WI38 (cell line): Measurements from ENCODE around the gene RAB11FIP3.
"Not testable (repeated sequence)": the region's sequence is repeated elsewhere in the genome, so short reads cannot be mapped to it uniquely, and the experiment has no call there.

Experiments
- H3K4me3 ChIP-seq: 2 replicates; pipeline ENCODE4 v1.5.1; 2011; ENCODE audit warnings: low read depth, mild to moderate bottlenecking, control low read depth, low read length
- TF ChIP-seq, protein P1 (sequence below): IDR thresholded peaks from 2 replicates; pipeline ENCODE4 v1.5.1; 2012; ENCODE audit warnings: low read depth, mild to moderate bottlenecking, control low read depth, low read length

Gene RAB11FIP3

DNA sequence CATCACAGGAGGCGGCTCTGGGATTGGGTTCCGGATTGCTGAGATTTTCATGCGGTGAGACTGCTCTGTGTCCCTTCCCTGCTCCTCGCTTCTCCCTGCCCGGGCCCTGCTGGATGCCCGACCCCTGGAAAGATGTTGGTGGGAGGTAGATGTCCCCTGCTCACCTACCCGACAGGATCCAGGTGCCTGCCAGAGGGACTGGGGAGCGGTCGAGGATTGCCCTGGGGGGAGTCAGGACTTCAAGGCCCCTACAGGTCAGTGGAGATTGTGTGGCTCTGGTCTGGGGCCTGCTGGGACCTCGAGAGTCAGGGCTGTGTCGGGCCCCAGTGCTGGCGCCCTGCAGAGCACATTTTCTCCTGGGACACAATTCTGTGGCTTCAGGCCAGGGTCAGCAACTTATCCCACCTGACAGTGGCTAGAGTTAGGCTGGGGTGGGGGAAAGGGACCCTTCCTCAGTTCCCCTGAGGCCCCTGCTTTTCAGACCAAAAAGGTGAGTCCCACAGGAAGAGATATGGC, 20.4 kb upstream of the RAB11FIP3 start:
- TF ChIP-seq, protein P1, sequence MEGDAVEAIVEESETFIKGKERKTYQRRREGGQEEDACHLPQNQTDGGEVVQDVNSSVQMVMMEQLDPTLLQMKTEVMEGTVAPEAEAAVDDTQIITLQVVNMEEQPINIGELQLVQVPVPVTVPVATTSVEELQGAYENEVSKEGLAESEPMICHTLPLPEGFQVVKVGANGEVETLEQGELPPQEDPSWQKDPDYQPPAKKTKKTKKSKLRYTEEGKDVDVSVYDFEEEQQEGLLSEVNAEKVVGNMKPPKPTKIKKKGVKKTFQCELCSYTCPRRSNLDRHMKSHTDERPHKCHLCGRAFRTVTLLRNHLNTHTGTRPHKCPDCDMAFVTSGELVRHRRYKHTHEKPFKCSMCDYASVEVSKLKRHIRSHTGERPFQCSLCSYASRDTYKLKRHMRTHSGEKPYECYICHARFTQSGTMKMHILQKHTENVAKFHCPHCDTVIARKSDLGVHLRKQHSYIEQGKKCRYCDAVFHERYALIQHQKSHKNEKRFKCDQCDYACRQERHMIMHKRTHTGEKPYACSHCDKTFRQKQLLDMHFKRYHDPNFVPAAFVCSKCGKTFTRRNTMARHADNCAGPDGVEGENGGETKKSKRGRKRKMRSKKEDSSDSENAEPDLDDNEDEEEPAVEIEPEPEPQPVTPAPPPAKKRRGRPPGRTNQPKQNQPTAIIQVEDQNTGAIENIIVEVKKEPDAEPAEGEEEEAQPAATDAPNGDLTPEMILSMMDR, result no peak
- no peak overlapping the region for H3K4me3 ChIP-seq

DNA sequence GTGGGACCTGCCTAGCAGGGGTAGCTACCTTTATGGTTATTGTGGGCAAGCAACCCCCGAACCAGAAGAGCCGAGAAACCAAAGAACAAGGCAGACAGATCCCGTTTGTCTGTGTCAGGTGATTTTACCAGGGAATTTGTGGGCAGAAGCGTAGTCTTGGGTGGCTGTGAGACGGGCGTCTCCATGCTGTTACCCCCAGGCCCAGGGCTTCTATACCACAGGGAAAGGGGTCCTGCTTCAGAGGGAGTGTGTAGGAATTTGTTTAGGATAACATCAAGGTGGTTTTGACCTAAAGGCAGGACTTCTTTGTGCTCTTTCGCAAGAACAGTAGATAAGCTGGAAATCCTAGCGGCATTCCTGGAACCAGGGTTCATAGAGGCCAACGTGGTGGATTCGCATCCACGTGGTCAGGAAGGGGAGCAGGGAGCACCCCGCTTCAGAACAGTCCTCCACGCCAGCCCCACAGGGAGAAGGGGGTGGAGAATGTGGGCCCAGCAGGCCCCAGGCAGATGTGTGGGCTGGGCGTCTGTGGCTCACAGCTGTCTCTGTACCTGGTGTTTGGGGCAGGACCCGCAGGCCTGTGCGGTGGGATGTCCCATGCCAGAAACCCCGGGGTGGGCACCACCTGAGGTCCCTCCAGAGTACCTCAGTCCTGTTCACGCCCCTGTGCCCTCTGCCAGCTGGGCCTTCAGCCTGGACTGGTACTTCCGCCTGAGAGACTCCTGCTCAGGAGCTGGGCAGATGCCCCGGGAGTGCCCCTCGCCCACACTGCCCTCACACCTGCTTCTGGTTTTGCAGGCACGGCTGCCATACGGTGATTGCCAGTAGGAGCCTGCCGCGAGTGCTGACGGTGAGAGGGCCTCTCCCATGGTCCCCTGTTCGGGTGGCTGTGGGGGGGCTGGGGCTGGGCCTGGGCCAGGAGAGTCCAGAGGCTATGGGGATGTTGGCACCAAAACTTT, 19.6 kb upstream of the RAB11FIP3 start:
- no peak overlapping the region for H3K4me3 ChIP-seq
- TF ChIP-seq, protein P1, result no peak

DNA sequence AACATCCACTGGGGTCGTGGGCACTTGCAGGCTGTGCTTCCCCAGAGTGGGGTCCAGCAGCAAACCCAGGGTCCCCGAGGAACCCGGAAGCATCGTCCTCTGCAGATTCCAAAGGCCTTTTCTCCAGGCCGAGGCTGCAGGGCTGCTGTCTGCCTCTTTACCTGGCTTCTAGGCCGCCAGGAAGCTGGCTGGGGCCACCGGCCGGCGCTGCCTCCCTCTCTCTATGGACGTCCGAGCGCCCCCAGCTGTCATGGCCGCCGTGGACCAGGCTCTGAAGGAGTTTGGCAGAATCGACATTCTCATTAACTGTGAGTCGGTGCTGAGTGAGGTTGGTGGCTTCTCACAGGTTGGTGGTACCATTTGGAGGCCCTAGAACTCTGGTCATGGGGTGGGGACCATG, 18.2 kb upstream of the RAB11FIP3 start:
- TF ChIP-seq, protein P1, result no peak
- H3K4me3 ChIP-seq, result no peak overlapping the region

DNA sequence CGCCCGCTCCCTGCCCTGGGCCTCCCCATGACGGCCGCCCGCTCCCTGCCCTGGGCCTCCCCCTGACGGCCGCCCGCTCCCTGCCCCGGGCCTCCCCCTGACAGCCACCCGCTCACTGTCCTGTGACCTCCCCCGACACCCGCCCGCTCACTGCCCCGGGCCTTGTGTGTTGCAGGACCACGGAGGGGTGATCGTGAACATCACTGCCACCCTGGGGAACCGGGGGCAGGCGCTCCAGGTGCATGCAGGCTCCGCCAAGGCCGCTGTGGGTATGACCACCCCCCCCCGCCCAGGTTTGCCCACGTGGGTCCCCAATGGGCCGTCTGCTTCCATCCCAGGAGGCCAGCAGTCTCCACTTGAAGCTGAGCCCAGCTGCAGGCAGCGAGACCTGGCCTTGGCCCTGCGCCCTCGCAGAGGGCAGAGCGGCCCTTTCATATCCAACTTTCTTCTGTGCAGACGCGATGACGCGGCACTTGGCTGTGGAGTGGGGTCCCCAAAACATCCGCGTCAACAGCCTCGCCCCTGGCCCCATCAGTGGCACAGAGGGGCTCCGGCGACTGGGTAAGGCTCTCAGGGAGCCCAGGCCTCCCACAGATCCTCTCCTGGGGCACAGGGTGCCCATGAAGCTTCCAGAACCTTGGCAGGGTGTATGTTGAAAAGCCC, 14.8 kb upstream of the RAB11FIP3 start:
- no peak overlapping the region for H3K4me3 ChIP-seq
- TF ChIP-seq, protein P1, result no peak

DNA sequence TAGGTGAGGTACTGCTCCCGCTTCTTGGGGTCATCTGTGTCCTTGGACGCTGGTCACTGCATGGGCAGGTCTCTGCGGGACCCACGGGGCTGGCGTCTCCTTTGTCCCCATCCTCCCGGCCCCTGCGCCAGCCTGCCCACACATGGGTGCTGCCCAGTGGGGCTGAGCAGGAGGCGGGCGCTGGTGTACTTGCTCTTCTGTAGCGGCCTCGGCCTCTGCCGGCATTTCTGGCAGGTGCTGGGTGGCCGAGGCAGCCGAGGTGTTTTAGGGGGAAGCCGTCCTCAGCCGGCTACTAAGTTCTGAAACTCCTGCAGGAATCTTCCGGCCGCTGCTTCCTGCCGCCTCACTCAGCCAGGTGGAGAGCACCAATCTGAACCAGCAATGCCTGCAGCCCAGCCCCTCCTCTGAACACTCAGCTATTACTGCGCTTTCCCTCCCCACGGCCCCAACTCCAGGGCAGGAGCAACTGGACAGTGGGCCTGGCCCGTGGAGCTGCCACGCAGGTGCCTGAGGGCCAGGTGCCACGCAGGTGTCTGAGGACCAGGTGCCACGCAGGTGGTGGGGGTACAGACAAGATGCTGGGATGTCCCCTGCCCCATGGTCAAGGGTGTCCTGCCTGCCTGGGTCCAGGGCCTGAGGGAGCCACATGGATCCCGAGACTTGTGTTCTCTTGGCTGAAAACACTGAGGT, 13.7 kb upstream of the RAB11FIP3 start:
- no peak overlapping the region for H3K4me3 ChIP-seq
- TF ChIP-seq, protein P1, result no peak

DNA sequence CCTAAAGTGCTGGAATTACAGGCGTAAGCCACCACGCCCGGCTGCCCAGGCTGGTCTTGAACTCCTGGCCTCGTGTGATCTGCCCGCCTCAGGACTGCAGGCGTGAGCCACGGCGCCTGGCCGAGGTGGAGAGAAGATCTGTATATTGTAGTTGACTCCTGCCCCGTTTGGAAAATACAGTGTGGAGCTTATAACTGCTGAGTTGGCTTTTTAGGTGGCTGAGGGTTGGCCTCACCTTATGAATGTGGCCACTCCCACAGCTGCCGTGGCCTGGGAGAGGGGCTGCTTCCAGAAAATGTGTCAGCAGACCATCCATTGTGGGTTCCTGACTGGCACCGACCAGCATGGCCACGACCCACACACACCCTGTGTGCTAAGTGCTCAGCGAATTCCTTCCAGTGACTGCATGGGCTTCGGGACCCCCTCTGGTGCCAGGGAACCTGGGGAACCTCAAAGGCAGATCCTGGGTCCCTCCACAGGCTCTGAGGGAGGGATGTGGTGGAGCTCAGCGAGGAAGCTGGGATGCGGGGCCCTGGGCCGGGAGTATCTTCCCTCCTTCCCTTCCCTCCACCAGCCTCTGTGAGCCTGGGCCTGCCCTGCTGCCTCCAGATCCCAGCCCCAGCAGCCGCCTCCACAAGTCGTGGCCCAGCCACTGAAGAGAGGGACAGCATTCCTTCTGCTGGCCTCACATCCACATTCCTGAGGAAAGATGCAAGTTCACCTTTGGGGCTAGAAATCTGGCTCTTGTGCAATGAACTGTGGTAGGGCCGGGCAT, 10.9 kb upstream of the RAB11FIP3 start:
- TF ChIP-seq, protein P1, result no peak
- H3K4me3 ChIP-seq, result no peak overlapping the region

DNA sequence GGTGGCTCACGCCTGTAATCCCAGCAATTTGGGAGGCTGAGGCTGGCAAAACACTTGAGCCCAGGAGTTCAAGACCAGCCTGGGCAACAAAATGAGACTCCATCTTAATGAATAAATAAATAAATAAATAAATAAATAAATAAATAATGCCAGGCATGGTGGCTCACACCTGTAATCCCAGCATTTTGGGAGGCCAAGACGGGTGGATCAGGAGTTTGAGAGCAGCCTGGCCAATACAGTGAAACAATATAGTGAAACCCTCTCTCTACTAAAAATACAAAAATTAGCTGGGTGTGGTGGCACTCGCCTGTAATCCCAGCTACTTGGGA, 10.3 kb upstream of the RAB11FIP3 start:
- not testable (repeated sequence) for H3K4me3 ChIP-seq

DNA sequence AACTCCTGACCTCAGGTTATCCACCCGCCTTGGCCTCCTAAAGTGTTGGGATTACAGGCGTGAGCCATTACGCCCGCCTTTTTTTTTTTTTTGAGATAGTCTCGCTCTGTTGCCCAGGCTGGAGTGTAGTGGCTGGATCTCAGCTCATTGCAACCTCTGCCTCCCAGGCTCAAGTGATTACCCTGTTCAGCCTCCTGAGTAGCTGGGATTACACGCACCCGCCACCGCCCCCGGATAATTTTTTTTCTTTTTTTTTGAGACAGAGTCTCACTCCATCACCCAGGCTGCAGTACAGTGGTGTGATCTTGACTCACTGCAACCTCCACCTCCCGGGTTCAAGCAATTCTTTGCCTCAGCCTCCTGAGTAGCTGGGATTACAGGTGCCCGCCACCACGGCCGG, 3.3 kb upstream of the RAB11FIP3 start:
- H3K4me3 ChIP-seq, result not testable (repeated sequence)
